CD4-positive, alpha-beta T cell treated with Interleukin-15 for 1 hour (primary cell): ENCODE results near the gene SEZ6.
A peak's percentile ranks its signal among the peaks of the same experiment; 100 is the strongest.
"Not testable (repeated sequence)": the region's sequence is repeated elsewhere in the genome, so short reads cannot be mapped to it uniquely, and the experiment has no call there.

Experiments used
- DNase-seq: peaks from one replicate; pipeline ENCODE4 v3.0.0-alpha.2; 2020

The SEZ6 gene

DNA sequence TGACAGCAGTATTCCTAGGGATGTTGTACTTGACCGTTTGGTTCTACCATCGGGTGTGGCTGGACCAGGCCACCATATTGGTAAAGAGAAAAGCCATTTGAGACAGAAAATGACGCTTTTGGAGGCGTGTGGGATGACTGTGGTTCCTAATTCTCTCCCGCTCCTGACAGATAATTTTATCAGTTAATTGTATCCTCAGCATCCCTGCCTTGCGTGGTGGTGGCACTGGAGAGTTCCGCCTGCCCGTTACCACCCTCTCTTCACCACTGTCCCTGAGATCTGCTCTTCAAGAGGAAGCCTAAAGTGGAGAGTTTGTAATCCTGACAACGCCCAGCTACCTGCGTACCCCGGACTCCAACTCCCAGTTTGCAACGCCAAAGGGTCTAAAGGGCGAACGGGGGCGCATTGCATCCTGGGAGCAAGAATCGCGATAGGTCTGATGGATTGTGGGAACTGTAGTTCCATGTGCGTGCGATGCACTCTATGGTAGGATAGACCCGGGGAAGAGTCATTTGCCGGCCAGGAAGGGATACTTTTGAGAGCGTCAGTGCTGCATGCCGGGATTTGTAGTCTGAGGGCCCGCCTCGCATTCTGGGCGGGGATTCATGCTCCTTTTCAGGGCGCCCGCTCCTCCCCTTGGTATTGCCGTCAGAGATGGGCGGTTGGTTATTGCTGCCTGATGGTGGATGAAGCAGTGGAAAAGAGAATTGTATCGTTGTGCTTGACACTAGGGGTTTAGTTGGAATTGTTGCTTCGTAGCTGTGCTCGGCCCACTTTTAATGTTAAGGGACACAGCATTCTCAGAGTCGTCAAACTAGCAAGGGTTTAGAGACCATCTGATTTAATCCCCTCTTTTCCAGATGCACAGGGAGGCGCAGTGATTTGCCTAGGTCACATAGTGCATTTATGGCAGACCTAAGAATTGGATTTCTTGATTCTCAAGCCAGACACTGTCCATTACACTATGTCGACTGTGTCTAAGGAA lies 53.5 kb downstream of the SEZ6 start:
- DNase-seq, result peak; percentile 99

GRCh38 chr17:28951428-28951990 lies 54.3 kb downstream of the SEZ6 start, which contains the start of gene PHF12:
PHF12 (minus strand) TSS chr17:28951518; CDS start chr17:28950960, 558 bp downstream.
- peak; percentile 100 for DNase-seq

DNA sequence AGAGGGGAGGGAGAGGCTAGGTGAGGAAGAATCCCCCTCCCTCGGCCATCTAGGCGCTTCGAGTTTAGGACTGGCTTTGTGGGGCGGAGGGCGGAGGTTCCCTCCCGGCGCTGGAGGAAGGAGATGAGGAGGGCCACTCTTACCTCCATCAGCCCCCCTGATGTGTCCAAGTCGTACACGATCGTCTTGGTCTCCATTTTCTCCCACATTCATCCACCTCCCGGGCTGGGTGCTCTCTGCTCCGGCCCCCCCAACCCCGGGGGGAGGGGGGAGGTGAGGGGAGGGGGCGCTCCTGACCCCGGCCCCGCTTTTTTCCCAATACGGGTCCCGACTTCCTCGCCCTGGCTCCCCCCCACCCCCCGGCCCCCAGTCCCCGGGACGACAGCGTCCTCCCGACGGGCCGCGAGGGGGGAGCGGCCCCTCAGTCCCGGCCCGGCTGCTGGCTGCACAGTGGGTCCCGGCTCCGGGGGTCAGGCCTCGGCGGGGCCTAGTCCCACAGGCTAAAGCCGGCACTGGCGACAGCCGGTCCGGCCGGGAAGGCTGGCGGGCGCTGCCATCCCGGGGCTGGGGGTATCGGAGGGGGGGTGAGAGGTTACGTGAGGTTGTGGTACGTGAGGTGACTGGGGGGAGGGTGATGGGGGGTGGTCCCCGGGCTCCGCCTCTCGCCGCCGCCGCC lies 54.9 kb downstream of the SEZ6 start:
- no peak for DNase-seq

- peak; percentile 65 for DNase-seq
Measured at GRCh38 chr17:28950017-28950751, 55.6 kb downstream of the SEZ6 start.

DNA sequence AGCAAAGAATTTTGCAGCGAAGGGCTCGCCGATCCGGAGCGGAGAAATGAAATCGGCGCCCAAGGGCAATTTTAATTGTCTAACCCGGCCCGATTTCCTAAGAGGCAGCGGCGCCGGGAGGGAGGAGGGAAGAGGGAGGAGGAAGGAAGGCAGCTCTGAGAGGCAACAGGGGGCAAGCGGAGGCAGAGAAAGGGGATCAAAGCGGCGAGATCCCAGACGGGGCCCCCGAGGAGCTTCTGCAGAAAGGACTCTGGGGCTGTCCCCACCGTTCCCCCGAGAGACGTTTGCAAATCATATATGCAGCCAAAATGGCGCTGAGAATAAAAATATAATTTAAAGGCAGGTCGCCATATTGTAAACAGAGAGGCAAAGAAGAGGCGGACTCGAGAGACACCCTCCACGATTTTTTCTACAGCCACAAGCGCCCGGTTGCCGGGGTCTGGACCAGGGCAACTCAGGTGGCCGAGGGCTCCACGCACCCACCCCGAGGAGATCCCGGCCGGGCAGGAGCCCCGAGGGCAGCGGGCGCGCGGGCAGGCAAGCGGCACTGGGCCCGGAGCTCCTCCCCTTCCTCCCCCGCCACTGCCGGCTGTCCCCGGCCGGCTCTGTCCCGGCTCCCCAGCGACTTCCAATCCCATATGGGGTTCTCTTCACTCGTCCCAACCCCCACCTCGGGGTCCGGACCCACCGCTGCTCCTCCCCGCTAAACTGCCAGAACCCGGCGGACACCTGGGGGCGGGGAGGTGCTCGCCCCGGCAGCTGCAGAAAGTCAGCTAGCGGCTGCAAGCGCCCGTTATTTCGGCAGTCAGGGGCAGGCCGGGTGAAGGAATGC lies 56.4 kb downstream of the SEZ6 start:
- DNase-seq, result peak; percentile 64

DNA sequence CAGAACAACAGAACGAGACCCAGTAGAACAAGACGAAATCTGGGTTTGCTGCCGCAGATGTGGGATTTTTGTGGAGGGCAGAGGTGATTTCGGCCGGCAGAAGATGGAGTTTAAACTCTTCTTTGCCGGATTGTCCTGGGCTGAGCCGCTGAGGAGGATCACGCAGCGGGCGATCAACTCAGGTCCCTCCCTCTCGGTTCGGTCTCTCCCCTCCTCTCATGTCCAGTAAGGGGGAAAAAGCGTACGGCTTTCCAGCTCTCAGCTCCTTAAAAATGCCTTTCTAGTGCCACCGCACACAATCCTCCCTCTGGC lies 57.0 kb downstream of the SEZ6 start:
- DNase-seq, result no peak

- DNase-seq, result no peak
Measured at GRCh38 chr17:28948342-28948741, 57.5 kb downstream of the SEZ6 start.

GRCh38 chr17:28947639-28948038 lies 58.2 kb downstream of the SEZ6 start:
- DNase-seq, result no peak

- no peak for DNase-seq
Measured at GRCh38 chr17:28946239-28946638, 59.6 kb downstream of the SEZ6 start.

GRCh38 chr17:28944862-28945741 lies 60.7 kb downstream of the SEZ6 start:
- no peak for DNase-seq

DNA sequence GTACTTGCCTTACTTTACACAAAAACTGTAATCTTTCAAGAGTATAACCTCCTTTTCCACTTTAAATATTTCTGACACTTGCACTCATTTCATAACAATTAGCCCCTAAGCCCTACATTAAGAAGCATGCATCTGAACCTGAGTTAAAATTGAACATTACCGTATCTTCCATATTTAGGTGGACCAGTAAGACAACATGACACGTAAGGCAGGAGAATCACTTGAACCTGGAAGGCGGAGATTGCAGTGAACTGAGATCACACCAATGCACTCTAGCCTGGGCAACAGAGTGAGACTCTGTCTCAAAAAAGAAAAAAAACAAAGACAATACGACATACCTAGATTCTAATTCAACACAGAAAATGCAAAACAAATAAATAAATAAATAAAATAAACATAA lies 61.5 kb downstream of the SEZ6 start:
- no peak for DNase-seq

DNA sequence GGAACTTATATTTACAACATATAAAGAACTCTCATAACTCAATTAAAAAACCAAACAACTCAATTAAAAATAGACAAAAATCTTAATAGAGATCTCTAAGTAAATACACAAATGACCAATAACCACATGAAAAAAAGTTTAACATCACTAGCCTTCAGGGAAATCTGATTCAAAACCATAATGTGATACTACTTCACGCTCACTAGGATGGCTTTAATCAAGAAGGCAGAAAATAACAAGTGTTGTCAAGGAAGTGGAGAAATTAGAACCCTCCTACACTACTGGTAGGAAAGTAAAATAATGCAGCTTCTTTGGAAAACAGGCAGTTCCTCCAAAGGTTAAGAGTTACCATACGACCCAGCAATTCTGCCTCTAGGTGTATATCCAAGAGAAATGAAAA lies 62.9 kb downstream of the SEZ6 start:
- no peak for DNase-seq

DNA sequence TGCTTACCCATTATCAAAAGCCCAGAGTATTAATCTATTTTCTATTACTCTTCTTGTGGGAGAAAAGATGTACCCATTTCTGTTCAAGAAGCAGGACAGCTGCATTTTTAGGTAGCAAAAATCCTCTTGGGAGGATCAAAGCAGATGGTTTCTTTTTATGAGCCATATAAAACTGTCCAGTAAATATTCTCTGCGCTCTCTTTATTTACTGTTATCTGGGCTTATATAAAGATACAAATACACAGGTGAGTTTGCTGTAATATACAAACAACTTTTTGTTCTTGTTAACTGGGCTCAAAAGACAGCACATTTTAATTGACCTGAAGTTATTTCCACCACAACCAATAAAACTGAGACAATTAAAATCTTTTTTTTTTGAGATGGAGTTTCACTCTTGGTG lies 64.6 kb downstream of the SEZ6 start:
- DNase-seq, result no peak

- no peak for DNase-seq
Measured at GRCh38 chr17:28940675-28941074, 65.2 kb downstream of the SEZ6 start.

- no peak for DNase-seq
Measured at GRCh38 chr17:28940142-28940541, 65.7 kb downstream of the SEZ6 start.

DNA sequence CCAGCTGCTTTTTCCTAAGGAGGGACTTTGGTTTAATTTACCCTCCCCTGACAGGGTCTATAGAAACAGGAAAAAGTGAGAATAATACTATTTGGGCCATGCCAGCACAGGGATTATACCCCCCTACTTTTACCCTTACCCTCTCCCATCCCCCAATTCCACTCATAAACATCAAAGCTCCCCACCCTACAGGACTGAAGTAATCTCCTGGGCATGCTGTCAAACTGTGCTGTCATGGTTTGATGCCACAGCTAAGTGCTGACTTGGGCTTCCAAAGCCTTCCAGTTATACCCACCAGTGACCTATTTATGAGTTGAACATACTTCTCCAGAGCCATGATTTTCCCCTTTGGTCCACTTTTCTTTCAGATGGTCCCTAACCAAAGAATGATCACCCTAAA lies 67.3 kb downstream of the SEZ6 start:
- no peak for DNase-seq

DNA sequence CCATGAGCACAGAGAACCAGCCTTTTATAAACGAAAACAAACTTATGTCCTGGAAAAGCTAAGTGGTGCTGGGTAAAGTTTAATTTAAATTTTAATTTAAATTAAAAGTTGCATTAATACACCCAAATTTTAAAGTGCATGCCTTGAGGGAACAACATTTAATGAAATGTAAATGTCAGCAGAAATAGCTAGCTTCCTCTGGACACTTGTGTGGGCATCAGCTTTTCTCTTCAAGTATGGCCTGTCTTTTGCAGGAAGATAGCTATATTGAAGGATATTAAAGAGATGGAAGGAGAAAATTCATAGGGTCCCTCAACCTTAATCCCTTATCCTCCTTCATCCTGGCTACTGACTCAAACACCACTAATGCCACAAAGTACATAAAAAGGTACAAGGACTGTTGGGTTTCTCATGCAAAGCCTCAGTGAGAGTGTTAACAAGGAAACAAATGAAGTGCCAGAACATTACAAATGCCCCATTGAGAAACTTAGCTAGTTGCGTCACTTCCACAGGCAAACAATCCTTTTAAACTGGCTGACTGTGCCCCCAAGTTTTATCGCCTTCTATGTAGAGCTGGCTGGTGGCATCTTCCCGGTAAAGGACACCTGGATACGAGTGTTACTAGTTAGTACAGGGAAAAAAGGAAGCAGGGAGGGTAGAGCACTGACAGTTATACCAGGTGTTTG lies 68.6 kb downstream of the SEZ6 start:
- DNase-seq, result no peak

DNA sequence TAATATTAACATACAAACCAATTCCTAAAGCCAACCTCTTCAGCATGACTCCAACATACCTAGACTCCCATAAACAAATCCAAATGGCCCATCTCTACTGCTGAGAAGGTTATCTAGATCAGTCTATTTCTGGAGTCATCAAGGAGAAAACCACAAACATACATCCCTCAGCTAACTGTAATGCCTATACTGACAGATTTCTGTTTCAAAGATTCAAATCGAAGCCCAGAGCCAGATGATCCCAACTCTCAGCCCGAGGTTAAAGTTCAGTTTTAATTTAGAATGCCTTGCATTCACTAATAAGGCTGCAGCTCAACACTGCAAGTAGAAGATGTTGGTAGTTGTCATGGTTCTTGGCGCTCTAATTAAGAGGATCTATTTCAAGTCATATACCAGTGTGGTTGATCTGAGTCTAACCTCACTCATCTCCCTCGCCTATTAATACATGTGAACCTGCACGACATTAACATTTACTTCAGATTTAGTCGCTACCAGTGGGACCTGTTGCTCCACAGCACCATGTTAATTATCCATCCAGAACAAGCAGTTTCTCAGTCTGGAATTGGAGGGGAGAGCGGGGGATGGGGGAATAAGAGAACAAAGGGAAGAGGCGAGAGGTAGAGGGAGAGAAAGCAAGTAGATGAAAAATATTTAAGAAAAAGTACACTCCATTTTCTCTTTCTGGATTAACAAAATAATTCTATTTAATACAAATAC lies 69.9 kb downstream of the SEZ6 start:
- DNase-seq, result no peak

- not testable (repeated sequence) for DNase-seq
Measured at GRCh38 chr17:28934508-28934907, 71.3 kb downstream of the SEZ6 start.

DNA sequence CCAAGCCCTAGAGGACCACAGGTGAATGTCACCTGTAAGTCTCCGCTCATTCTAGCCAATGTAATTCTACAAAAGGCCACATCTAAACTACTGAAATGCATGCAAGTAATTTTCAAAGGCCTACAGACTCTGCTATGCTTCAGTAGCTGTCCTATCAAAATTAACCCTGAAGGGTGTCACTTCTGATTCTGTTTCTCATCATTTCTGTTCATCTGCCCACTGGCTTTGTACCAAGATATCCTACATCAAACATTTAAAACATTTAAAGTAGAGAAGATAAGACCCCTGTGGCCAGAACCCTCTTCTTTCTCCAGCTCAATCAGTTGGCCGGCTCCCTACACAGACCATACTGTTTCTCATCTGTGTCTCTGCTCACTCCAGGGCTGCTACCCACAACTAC lies 76.0 kb downstream of the SEZ6 start:
- no peak for DNase-seq
